ENCODE data around the gene KMT2E. TPM values are rescaled to one million over a fixed set of nuclear protein-coding genes. Genes with fewer than 3 reads are reported as not detected.
A peak's percentile ranks its signal among the peaks of the same experiment; 100 is the strongest.

The KMT2E gene
- total RNA-seq, 1 donor from 2014 or later: 107 TPM

- H3K27ac Mint-ChIP-seq: peak overlapping the region; percentile 19
- TF ChIP-seq, protein P1, sequence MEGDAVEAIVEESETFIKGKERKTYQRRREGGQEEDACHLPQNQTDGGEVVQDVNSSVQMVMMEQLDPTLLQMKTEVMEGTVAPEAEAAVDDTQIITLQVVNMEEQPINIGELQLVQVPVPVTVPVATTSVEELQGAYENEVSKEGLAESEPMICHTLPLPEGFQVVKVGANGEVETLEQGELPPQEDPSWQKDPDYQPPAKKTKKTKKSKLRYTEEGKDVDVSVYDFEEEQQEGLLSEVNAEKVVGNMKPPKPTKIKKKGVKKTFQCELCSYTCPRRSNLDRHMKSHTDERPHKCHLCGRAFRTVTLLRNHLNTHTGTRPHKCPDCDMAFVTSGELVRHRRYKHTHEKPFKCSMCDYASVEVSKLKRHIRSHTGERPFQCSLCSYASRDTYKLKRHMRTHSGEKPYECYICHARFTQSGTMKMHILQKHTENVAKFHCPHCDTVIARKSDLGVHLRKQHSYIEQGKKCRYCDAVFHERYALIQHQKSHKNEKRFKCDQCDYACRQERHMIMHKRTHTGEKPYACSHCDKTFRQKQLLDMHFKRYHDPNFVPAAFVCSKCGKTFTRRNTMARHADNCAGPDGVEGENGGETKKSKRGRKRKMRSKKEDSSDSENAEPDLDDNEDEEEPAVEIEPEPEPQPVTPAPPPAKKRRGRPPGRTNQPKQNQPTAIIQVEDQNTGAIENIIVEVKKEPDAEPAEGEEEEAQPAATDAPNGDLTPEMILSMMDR (IDR thresholded peaks at IDR 0.05; ENCODE audit: unreplicated experiment): no peak
- H3K4me3 Mint-ChIP-seq (ENCODE audit: low read depth): no peak overlapping the region
- H3K4me1 Mint-ChIP-seq (ENCODE audit: low read depth): peaks cover 17% of the 10 kb centered on the region
- H3K36me3 Mint-ChIP-seq (ENCODE audit: insufficient read depth): peaks cover 14% of the 10 kb centered on the region
- no peaks in the 10 kb centered on the region for H3K27me3 Mint-ChIP-seq
- H3K9me3 Mint-ChIP-seq (ENCODE audit: low read depth): no peaks in the 10 kb centered on the region
- DNase-seq (ENCODE audit: low spot score, unreplicated experiment): no peak
Measured at GRCh38 chr7:105055621-105056020, 41.6 kb downstream of the KMT2E start.

- no peak for DNase-seq (ENCODE audit: low spot score, unreplicated experiment)
- H3K4me3 Mint-ChIP-seq (ENCODE audit: low read depth): no peak overlapping the region
- peaks cover 24% of the 10 kb centered on the region for H3K4me1 Mint-ChIP-seq (ENCODE audit: low read depth)
- H3K9me3 Mint-ChIP-seq (ENCODE audit: low read depth): no peaks in the 10 kb centered on the region
- TF ChIP-seq, protein P1 (IDR thresholded peaks at IDR 0.05; ENCODE audit: unreplicated experiment): no peak
- H3K36me3 Mint-ChIP-seq (ENCODE audit: insufficient read depth): peaks cover 8% of the 10 kb centered on the region
- H3K27me3 Mint-ChIP-seq: no peaks in the 10 kb centered on the region
- no peak overlapping the region for H3K27ac Mint-ChIP-seq
Measured at GRCh38 chr7:105057472-105057871, 43.5 kb downstream of the KMT2E start.

GRCh38 chr7:105060437-105060836 lies 46.4 kb downstream of the KMT2E start:
- Mint-ChIP-seq H3K27ac (peak overlapping the region; percentile 85), H3K27me3 (no peaks in the 10 kb centered on the region)
- TF ChIP-seq, protein P1 (IDR thresholded peaks at IDR 0.05; ENCODE audit: unreplicated experiment): no peak

GRCh38 chr7:105060923-105061322 lies 46.9 kb downstream of the KMT2E start:
- Mint-ChIP-seq H3K27ac (peak overlapping the region; percentile 85), H3K4me3 (ENCODE audit: low read depth) (no peak overlapping the region), H3K9me3 (ENCODE audit: low read depth) (no peaks in the 10 kb centered on the region), H3K27me3 (no peaks in the 10 kb centered on the region), H3K4me1 (ENCODE audit: low read depth) (peaks cover 19% of the 10 kb centered on the region), H3K36me3 (ENCODE audit: insufficient read depth) (peaks cover 9% of the 10 kb centered on the region)
- DNase-seq (ENCODE audit: low spot score, unreplicated experiment): no peak
- TF ChIP-seq, protein P1 (IDR thresholded peaks at IDR 0.05; ENCODE audit: unreplicated experiment): no peak

More at GRCh38 chr7:105060437-105060836, 46.4 kb downstream of the KMT2E start:
- Mint-ChIP-seq H3K4me1 (ENCODE audit: low read depth) (peaks cover 24% of the 10 kb centered on the region), H3K4me3 (ENCODE audit: low read depth) (no peak overlapping the region), H3K36me3 (ENCODE audit: insufficient read depth) (peaks cover 12% of the 10 kb centered on the region), H3K9me3 (ENCODE audit: low read depth) (no peaks in the 10 kb centered on the region)
- DNase-seq (ENCODE audit: low spot score, unreplicated experiment): no peak

GRCh38 chr7:105065104-105065503 lies 51.1 kb downstream of the KMT2E start:
- Mint-ChIP-seq H3K9me3 (ENCODE audit: low read depth) (no peaks in the 10 kb centered on the region), H3K27ac (peak overlapping the region; percentile 46), H3K36me3 (ENCODE audit: insufficient read depth) (peaks cover 16% of the 10 kb centered on the region), H3K27me3 (no peaks in the 10 kb centered on the region), H3K4me3 (ENCODE audit: low read depth) (no peak overlapping the region), H3K4me1 (ENCODE audit: low read depth) (peaks cover 10% of the 10 kb centered on the region)
- DNase-seq (ENCODE audit: low spot score, unreplicated experiment): no peak
- TF ChIP-seq, protein P1 (IDR thresholded peaks at IDR 0.05; ENCODE audit: unreplicated experiment): no peak
